HepG2 (cell line): ENCODE data around the gene EIF2S2. TPM values are rescaled to one million over a fixed set of nuclear protein-coding genes. Genes with fewer than 3 reads are reported as not detected.

Experiments
- ATAC-seq: fragments of 200-7000 bp; cut with Tn5 transposase; 3 replicates; pipeline ENCODE4 v1.9.1; 2020; ENCODE audit warnings: mild to moderate bottlenecking, moderate library complexity
- BruUV-seq: library from RNA; stranded (reverse); fragments of 400-500 nt; replicated peaks from 2 replicates; lab custom pipeline; 2021; lab: Mats Ljungman, UMichigan
- CTCF ChIA-PET: fragments of 300-600 bp; formaldehyde crosslinking; extraction: SDS; loops from one replicate; lab custom pipeline; 2021; ENCODE audit warnings: low total read pairs, inconsistent platforms, low intra/inter-chr PET ratio; lab: Yijun Ruan, JAX
- POLR2A ChIA-PET: fragments of 350-600 bp; sonication (Branson Sonifier 250); formaldehyde crosslinking; loops from one replicate; lab custom pipeline; 2020; ENCODE audit warnings: antibody characterized with exemption, inconsistent platforms; lab: Yijun Ruan, JAX
- DNase-seq: peaks from one replicate; pipeline ENCODE4 v3.0.0-alpha.2; 2015; ENCODE audit warnings: low spot score
- FAIRE-seq: peaks from 3 replicates; lab custom pipeline; 2011; peaks lifted over from hg19 to GRCh38; lab: Jason Lieb, UNC
- H2AFZ ChIP-seq: one replicate; pipeline ENCODE4 v1.6.1; 2011; ENCODE audit warnings: low read length, inconsistent platforms
- H3K27ac ChIP-seq: fragments of 300-600 bp; 3 replicates; pipeline ENCODE4 v1.8.0; 2011; ENCODE audit warnings: mixed run types, mild to moderate bottlenecking, mixed read lengths, low read length, inconsistent platforms; ENCODE audit not compliant: insufficient read depth; ENCODE audit errors: extremely low read length
- H3K27me3 ChIP-seq, 2 experiments: fragments of 200-600 bp in 1 of 2; 2 replicates in 1 of 2; 3 replicates in 1 of 2; pipeline versions ENCODE4 v1.6.0 to v1.8.0; 2011; ENCODE audit warnings: low read length in 2 of 2, mild to moderate bottlenecking in 2 of 2, moderate library complexity in 2 of 2, inconsistent platforms in 1 of 2; ENCODE audit not compliant: insufficient read depth in 2 of 2, control insufficient read depth in 1 of 2
- H3K36me3 ChIP-seq, 2 experiments: fragments of 200-600 bp in 1 of 2; replicated peaks in 1 of 2; 2 replicates in 1 of 2; 3 replicates in 1 of 2; pipeline versions ENCODE4 v1.5.1 to v1.8.0; 2011; ENCODE audit warnings: low read length in 2 of 2, inconsistent platforms in 1 of 2; ENCODE audit not compliant: insufficient read depth in 2 of 2, control insufficient read depth in 1 of 2
- H3K4me1 ChIP-seq: 2 replicates; pipeline ENCODE4 v1.5.1; 2012; ENCODE audit warnings: low read length, inconsistent platforms; ENCODE audit not compliant: insufficient read depth
- H3K4me2 ChIP-seq: 2 replicates; pipeline ENCODE4 v1.6.0; 2011; ENCODE audit warnings: low read depth, low read length, inconsistent platforms
- H3K4me3 ChIP-seq, 3 experiments: fragments of 200-600 bp in 1 of 3; sonication (generic), shearing (Covaris generic) in 1 of 3; replicated peaks in 1 of 3; 2 replicates each; pipeline ENCODE4 v1.5.1; 2011 to 2016; ENCODE audit warnings: low read length in 3 of 3, inconsistent platforms in 2 of 3, low read depth in 2 of 3, mild to moderate bottlenecking in 2 of 3, control low read depth in 1 of 3, mixed read lengths in 1 of 3; ENCODE audit not compliant: insufficient read depth in 1 of 3
- H3K79me2 ChIP-seq: one replicate; pipeline ENCODE4 v1.6.1; 2011; ENCODE audit warnings: low read length, inconsistent platforms; ENCODE audit not compliant: insufficient read depth
- H3K9ac ChIP-seq: 2 replicates; pipeline ENCODE4 v1.6.0; 2011; ENCODE audit warnings: mild to moderate bottlenecking, low read depth, low read length, inconsistent platforms; ENCODE audit not compliant: insufficient read depth
- H3K9me3 ChIP-seq: 2 replicates; pipeline ENCODE4 v1.5.1; 2012; ENCODE audit warnings: mild to moderate bottlenecking, low read length
- H4K20me1 ChIP-seq: 2 replicates; pipeline ENCODE4 v1.6.0; 2011; ENCODE audit warnings: inconsistent platforms, mild to moderate bottlenecking, low read length, moderate library complexity; ENCODE audit not compliant: insufficient read depth
- IRX3 ChIP-seq: sonication (generic); formaldehyde crosslinking; IDR thresholded peaks from 2 replicates; pipeline ENCODE4 v1.8.1; 2023; ENCODE audit warnings: mild to moderate bottlenecking, low read depth, missing genetic modification reagents, borderline replicate concordance
- MBD4 ChIP-seq: IDR thresholded peaks from 2 replicates; pipeline ENCODE4 v1.6.1; 2012; ENCODE audit warnings: low read length, inconsistent platforms, borderline replicate concordance
- MIER3 ChIP-seq: IDR thresholded peaks from 2 replicates; pipeline ENCODE4 v1.6.1; 2016; ENCODE audit warnings: missing compliant biosample characterization, borderline replicate concordance
- MIXL1 ChIP-seq: IDR thresholded peaks from 2 replicates; pipeline ENCODE4 v1.6.1; 2016
- POLR2AphosphoS5 ChIP-seq: IDR thresholded peaks from 2 replicates; pipeline ENCODE4 v1.6.1; 2012; ENCODE audit warnings: low read depth, low read length
- RARG ChIP-seq: sonication (generic); formaldehyde crosslinking; IDR thresholded peaks from 2 replicates; pipeline ENCODE4 v1.4.0; 2020; ENCODE audit warnings: low read depth, mild to moderate bottlenecking, missing genetic modification reagents
- RBFOX2 ChIP-seq: fragments of 200-400 bp; formaldehyde crosslinking; IDR thresholded peaks from 2 replicates; pipeline ENCODE4 v1.6.1; 2017; ENCODE audit warnings: low read depth, mild to moderate bottlenecking, low read length
- RBM22 ChIP-seq: fragments of 200-400 bp; formaldehyde crosslinking; optimal IDR thresholded peaks from 2 replicates; pipeline ENCODE3; 2017; ENCODE audit warnings: mild to moderate bottlenecking, low read length, moderate library complexity
- SAFB2 ChIP-seq: sonication (generic); formaldehyde crosslinking; IDR thresholded peaks from 2 replicates; pipeline ENCODE4 v1.5.1; 2020; ENCODE audit warnings: missing genetic modification reagents, low read depth, mild to moderate bottlenecking, borderline replicate concordance
- SPEN ChIP-seq: sonication (generic); formaldehyde crosslinking; IDR thresholded peaks from 2 replicates; pipeline ENCODE4 v1.5.1; 2020; ENCODE audit warnings: low read depth, mild to moderate bottlenecking, missing genetic modification reagents
- TBP ChIP-seq: sonication (generic); formaldehyde crosslinking; IDR thresholded peaks from 2 replicates; pipeline ENCODE4 v1.5.0; 2020; ENCODE audit warnings: missing genetic modification reagents
- TCF7 ChIP-seq: sonication (generic); IDR thresholded peaks from 2 replicates; pipeline ENCODE4 v1.6.1; 2016; ENCODE audit warnings: antibody characterized with exemption, low read depth
- ZNF20 ChIP-seq: sonication (generic); formaldehyde crosslinking; IDR thresholded peaks from 2 replicates; pipeline ENCODE4 v1.4.0; 2020; ENCODE audit warnings: mild to moderate bottlenecking, moderate library complexity, missing genetic modification reagents
- ZNF232 ChIP-seq: sonication (generic); formaldehyde crosslinking; IDR thresholded peaks from 2 replicates; pipeline ENCODE4 v1.4.0; 2020; ENCODE audit warnings: missing genetic modification reagents, borderline replicate concordance
- ZNF256 ChIP-seq: sonication (generic); formaldehyde crosslinking; conservative IDR thresholded peaks from 2 replicates; pipeline ENCODE4 v1.4.0; 2020; ENCODE audit warnings: missing genetic modification reagents
- WGBS: methylation state at CpG from one replicate; pipeline ENCODE4 v1.1.6; 2017; ENCODE audit warnings: low lambda C conversion rate; 5-methylcytosine and 5-hydroxymethylcytosine counted together
- in situ Hi-C: cut with HindIII; loops from 2 replicates; pipeline ENCODE4 v1.10.0; 2017; ENCODE audit warnings: low pct_unique_long_range_greater_than_20kb; ENCODE audit not compliant: extremely low pct_ligation_motif_present
- intact Hi-C: fragments of 100-400 bp; cut with micrococcal nuclease; formaldehyde crosslinking; loops from one replicate; pipeline ENCODE4 v1.10.0; 2022; ENCODE audit not compliant: unreplicated experiment
- polyA plus RNA-seq, 8 experiments: library from polyadenylated mRNA; depleted of rRNA in 3 of 8; stranded (reverse) in 7 of 8; unstranded in 1 of 8; fragments of >200 nt; fragmentation: Illumina TruSeq in 4 of 8; extraction: Trizol in 4 of 8; gene quantifications; 2 replicates each; pipeline versions ENCODE4 v1.2.1 to v1.2.3, GENCODE V29; 2011 to 2016; ENCODE audit warnings: low read depth in 4 of 8, missing spikeins in 1 of 8, mixed read lengths in 1 of 8; ENCODE audit not compliant: insufficient read depth in 1 of 8
- total RNA-seq, 5 experiments: library from RNA; depleted of rRNA; stranded (reverse); fragments of >200 nt; fragmentation: Illumina TruSeq; extraction: Trizol; gene quantifications; 2 replicates each; pipeline ENCODE4 v1.2.3, GENCODE V29; 2016; ENCODE audit warnings: low read depth in 1 of 5
- TF ChIP-seq, protein P1 (sequence below): sonication (generic); formaldehyde crosslinking; IDR thresholded peaks from 2 replicates; pipeline ENCODE4 v1.4.0; 2020; ENCODE audit warnings: missing genetic modification reagents, borderline replicate concordance
- TF ChIP-seq, protein P2 (sequence below): sonication (generic); formaldehyde crosslinking; IDR thresholded peaks from 2 replicates; pipeline ENCODE4 v1.5.0; 2020; ENCODE audit warnings: missing genetic modification reagents

Gene EIF2S2
- total and polyA plus RNA-seq, 2 of the 13 experiments (the other 11 are each of a cell fraction or from before 2014, with no cell fraction given) = 126 to 213 TPM

GRCh38 chr20:34104059-34104458 is 8.0 kb downstream of the EIF2S2 start:
- Histone ChIP-seq H4K20me1 (peaks cover 75% of the 10 kb centered on the region), H3K27ac (no peak overlapping the region), H3K4me1 (peaks cover 44% of the 10 kb centered on the region), H2AFZ (no peak overlapping the region), H3K79me2 (peaks cover 73% of the 10 kb centered on the region), H3K36me3 (peaks cover 39 to 93% of the 10 kb centered on the region in 2 experiments), H3K9me3 (no peaks in the 10 kb centered on the region), H3K9ac (no peak overlapping the region), H3K27me3 (no peaks in the 10 kb centered on the region), H3K4me2 (no peak overlapping the region), H3K4me3 (no peak overlapping the region)
- no TSS peak for BruUV-seq
- TF ChIP-seq MIXL1 (CRISPR knock-in tag) (no peak), RBM22 (peak; percentile 67)
- CTCF ChIA-PET = no interaction called here
- POLR2A ChIA-PET = interaction anchor here (5.5 kb wide), 1 partner anchor 8 kb away, joined by 50 read pairs; the partner anchor contains the start of gene EIF2S2
- FAIRE-seq = no peak
- intact Hi-C loops = no loop called here
- ATAC-seq = no peak
- 99% methylated on average over 3 of the region's 3 CpGs for WGBS
- DNase-seq = no peak
- in situ Hi-C loops = no loop called here

- H2AFZ ChIP-seq = no peak overlapping the region
- 97% methylated on average over 2 of the region's 2 CpGs for WGBS
- in situ Hi-C loops (no loop called here), intact Hi-C loops (no loop called here)
- peaks cover 56% of the 10 kb centered on the region for H3K79me2 ChIP-seq
- peaks cover 27% of the 10 kb centered on the region for H3K4me1 ChIP-seq
- BruUV-seq = no TSS peak
- H3K27me3 ChIP-seq = no peaks in the 10 kb centered on the region
- no peak overlapping the region for H3K4me3 ChIP-seq
- FAIRE-seq (no peak), ATAC-seq (no peak), DNase-seq (no peak)
- ChIA-PET POLR2A (interaction anchor here (0.8 to 5.5 kb wide), 2 partner anchors 9 to 10 kb away, joined by 3 to 50 read pairs; partner anchors contain the start of gene EIF2S2), CTCF (no interaction called here)
- no peaks in the 10 kb centered on the region for H3K9me3 ChIP-seq
- no peak overlapping the region for H3K27ac ChIP-seq
- H3K9ac ChIP-seq = no peak overlapping the region
- H4K20me1 ChIP-seq = peaks cover 69% of the 10 kb centered on the region
- peaks cover 45 to 92% of the 10 kb centered on the region in 2 experiments for H3K36me3 ChIP-seq
- no peak overlapping the region for H3K4me2 ChIP-seq
- TF ChIP-seq RBFOX2 = peak; percentile 62
- no peak for TF ChIP-seq IRX3 (CRISPR knock-in tag)
- no peak for TF ChIP-seq RARG
- no peak for TF ChIP-seq MIER3 (CRISPR knock-in tag)
- no peak for TF ChIP-seq ZNF256 (CRISPR knock-in tag)
- 0 out of 2 replicates have a peak, but pooled peaks have one; percentile 2 for TF ChIP-seq POLR2AphosphoS5
- TF ChIP-seq ZNF20 (CRISPR knock-in tag) = no peak
- TF ChIP-seq, protein P1, sequence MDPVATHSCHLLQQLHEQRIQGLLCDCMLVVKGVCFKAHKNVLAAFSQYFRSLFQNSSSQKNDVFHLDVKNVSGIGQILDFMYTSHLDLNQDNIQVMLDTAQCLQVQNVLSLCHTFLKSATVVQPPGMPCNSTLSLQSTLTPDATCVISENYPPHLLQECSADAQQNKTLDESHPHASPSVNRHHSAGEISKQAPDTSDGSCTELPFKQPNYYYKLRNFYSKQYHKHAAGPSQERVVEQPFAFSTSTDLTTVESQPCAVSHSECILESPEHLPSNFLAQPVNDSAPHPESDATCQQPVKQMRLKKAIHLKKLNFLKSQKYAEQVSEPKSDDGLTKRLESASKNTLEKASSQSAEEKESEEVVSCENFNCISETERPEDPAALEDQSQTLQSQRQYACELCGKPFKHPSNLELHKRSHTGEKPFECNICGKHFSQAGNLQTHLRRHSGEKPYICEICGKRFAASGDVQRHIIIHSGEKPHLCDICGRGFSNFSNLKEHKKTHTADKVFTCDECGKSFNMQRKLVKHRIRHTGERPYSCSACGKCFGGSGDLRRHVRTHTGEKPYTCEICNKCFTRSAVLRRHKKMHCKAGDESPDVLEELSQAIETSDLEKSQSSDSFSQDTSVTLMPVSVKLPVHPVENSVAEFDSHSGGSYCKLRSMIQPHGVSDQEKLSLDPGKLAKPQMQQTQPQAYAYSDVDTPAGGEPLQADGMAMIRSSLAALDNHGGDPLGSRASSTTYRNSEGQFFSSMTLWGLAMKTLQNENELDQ (CRISPR knock-in tag) = no peak
- TF ChIP-seq, protein P2, sequence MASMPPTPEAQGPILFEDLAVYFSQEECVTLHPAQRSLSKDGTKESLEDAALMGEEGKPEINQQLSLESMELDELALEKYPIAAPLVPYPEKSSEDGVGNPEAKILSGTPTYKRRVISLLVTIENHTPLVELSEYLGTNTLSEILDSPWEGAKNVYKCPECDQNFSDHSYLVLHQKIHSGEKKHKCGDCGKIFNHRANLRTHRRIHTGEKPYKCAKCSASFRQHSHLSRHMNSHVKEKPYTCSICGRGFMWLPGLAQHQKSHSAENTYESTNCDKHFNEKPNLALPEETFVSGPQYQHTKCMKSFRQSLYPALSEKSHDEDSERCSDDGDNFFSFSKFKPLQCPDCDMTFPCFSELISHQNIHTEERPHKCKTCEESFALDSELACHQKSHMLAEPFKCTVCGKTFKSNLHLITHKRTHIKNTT (CRISPR knock-in tag) = no peak
- no peak for TF ChIP-seq SPEN (CRISPR knock-in tag)
- TF ChIP-seq ZNF232 (CRISPR knock-in tag) = no peak
- TF ChIP-seq SAFB2 (CRISPR knock-in tag) = no peak
- TF ChIP-seq TCF7 = no peak
- TF ChIP-seq MBD4 = peak; percentile 29; the same call in 1 of the 2 replicates
- TF ChIP-seq TBP (CRISPR knock-in tag) = no peak
These were observed 9.7 kb downstream of the EIF2S2 start for GRCh38 chr20:34102342-34102741.
